AG04450 (cell line): Measurements from ENCODE around the gene KEL. TPM values are rescaled to one million over a fixed set of nuclear protein-coding genes. Genes with fewer than 3 reads are reported as not detected.

ENCODE experiments used
- CTCF ChIA-PET: fragments of 300-600, 350-600 bp; formaldehyde crosslinking; extraction: SDS; loops from one replicate; lab custom pipeline; 2022; ENCODE audit warnings: antibody characterized with exemption, inconsistent platforms; lab: Charles Lee
- POLR2A ChIA-PET: fragments of 350-600 bp; formaldehyde crosslinking; extraction: SDS; loops from one replicate; lab custom pipeline; 2021; ENCODE audit warnings: antibody characterized with exemption, inconsistent platforms; lab: Yijun Ruan, JAX
- DNase-seq: peaks from one replicate; pipeline ENCODE4 v3.0.0-alpha.2; 2011; ENCODE audit warnings: low read depth, low spot score
- H3K27ac ChIP-seq: one replicate; pipeline ENCODE4 v1.5.1; 2012; ENCODE audit warnings: low read depth, low read length, control low read depth
- H3K27me3 ChIP-seq: one replicate; pipeline ENCODE4 v1.6.0; 2012; ENCODE audit warnings: low read length; ENCODE audit not compliant: control insufficient read depth, insufficient read depth
- H3K4me3 ChIP-seq: 2 replicates; pipeline ENCODE4 v1.5.1; 2011; ENCODE audit warnings: mild to moderate bottlenecking, low read depth, low read length, control low read depth
- H3K9me3 ChIP-seq: 2 replicates; pipeline ENCODE4 v1.5.1; 2012; ENCODE audit warnings: low read length; ENCODE audit not compliant: control insufficient read depth, insufficient read depth
- CTCF ChIP-seq: IDR thresholded peaks from 2 replicates; pipeline ENCODE4 v1.5.1; 2011; ENCODE audit warnings: low read depth, low read length, control low read depth, inconsistent platforms
- polyA plus RNA-seq: library from polyadenylated mRNA; depleted of rRNA; stranded (reverse); fragments of >200 nt; gene quantifications from 2 replicates; pipeline ENCODE4 v1.2.3, GENCODE V29; 2011

The KEL gene
- polyA plus RNA-seq, 1 experiment: 0.09 TPM

- POLR2A ChIA-PET: no interaction called here
- no peaks in the 10 kb centered on the region for H3K27me3 ChIP-seq
- no peak overlapping the region for H3K27ac ChIP-seq
- H3K4me3 ChIP-seq: no peak overlapping the region
- CTCF ChIA-PET: no interaction called here
- TF ChIP-seq CTCF: no peak
- H3K9me3 ChIP-seq: peaks cover 34% of the 10 kb centered on the region
- no peak for DNase-seq
These were observed 5.1 kb downstream of the KEL start for GRCh38 chr7:142956951-142957623.

GRCh38 chr7:142954680-142955268 lies 7.4 kb downstream of the KEL start:
- Histone ChIP-seq H3K27me3 (no peaks in the 10 kb centered on the region), H3K4me3 (no peak overlapping the region), H3K27ac (no peak overlapping the region), H3K9me3 (peaks cover 23% of the 10 kb centered on the region; the same call in 1 of the 2 replicates)
- CTCF ChIA-PET: no interaction called here
- POLR2A ChIA-PET: no interaction called here
- no peak for TF ChIP-seq CTCF
- no peak for DNase-seq

GRCh38 chr7:142950235-142950634 lies 11.9 kb downstream of the KEL start:
- DNase-seq: no peak
- H3K4me3 ChIP-seq: no peak overlapping the region
- TF ChIP-seq CTCF: no peak
- CTCF ChIA-PET: no interaction called here
- peaks cover 27% of the 10 kb centered on the region for H3K9me3 ChIP-seq
- H3K27ac ChIP-seq: no peak overlapping the region
- no peaks in the 10 kb centered on the region for H3K27me3 ChIP-seq
- POLR2A ChIA-PET: no interaction called here

GRCh38 chr7:142948603-142949002 lies 13.6 kb downstream of the KEL start:
- DNase-seq: no peak
- CTCF ChIA-PET: no interaction called here
- no peaks in the 10 kb centered on the region for H3K27me3 ChIP-seq
- no peak overlapping the region for H3K27ac ChIP-seq
- H3K9me3 ChIP-seq: peaks cover 31% of the 10 kb centered on the region
- no peak overlapping the region for H3K4me3 ChIP-seq
- POLR2A ChIA-PET: no interaction called here
- TF ChIP-seq CTCF: no peak

GRCh38 chr7:142945001-142945400 lies 17.2 kb downstream of the KEL start:
- Histone ChIP-seq H3K27ac (no peak overlapping the region), H3K9me3 (peaks cover 46% of the 10 kb centered on the region), H3K27me3 (no peaks in the 10 kb centered on the region), H3K4me3 (no peak overlapping the region)
- ChIA-PET POLR2A (no interaction called here), CTCF (no interaction called here)
- DNase-seq: no peak
- TF ChIP-seq CTCF: no peak
